KMS-11 (cell line): ENCODE data around the gene SPATC1L.

ENCODE experiments used
- H2AFZ ChIP-seq: fragments of 200-600 bp; sonication (generic); 2 replicates; pipeline ENCODE4 v1.6.1; 2016; ENCODE audit warnings: antibody characterized with exemption, mixed run types, low read depth
- H3K27ac ChIP-seq: fragments of 200-600 bp; sonication (generic); 2 replicates; pipeline ENCODE4 v1.6.1; 2016; ENCODE audit warnings: mild to moderate bottlenecking, mixed run types
- H3K27me3 ChIP-seq: fragments of 200-600 bp; sonication (generic); 2 replicates; pipeline ENCODE4 v1.6.1; 2017; ENCODE audit warnings: mild to moderate bottlenecking, low read depth, mixed run types, moderate library complexity; ENCODE audit not compliant: insufficient read depth
- H3K36me3 ChIP-seq: fragments of 200-600 bp; sonication (generic); 2 replicates; pipeline ENCODE4 v1.6.1; 2017; ENCODE audit warnings: mild to moderate bottlenecking, mixed run types; ENCODE audit not compliant: insufficient read depth
- H3K4me1 ChIP-seq: fragments of 200-600 bp; sonication (generic); 2 replicates; pipeline ENCODE4 v1.6.1; 2016; ENCODE audit warnings: mild to moderate bottlenecking, low read depth, mixed run types; ENCODE audit not compliant: poor library complexity, severe bottlenecking
- H3K4me2 ChIP-seq: fragments of 200-600 bp; sonication (generic); 2 replicates; pipeline ENCODE4 v1.7.0; 2016; ENCODE audit warnings: mild to moderate bottlenecking, mixed run types
- H3K4me3 ChIP-seq: fragments of 200-600 bp; sonication (generic); IDR thresholded peaks from 2 replicates; pipeline ENCODE4 v1.6.1; 2017; ENCODE audit warnings: low read depth, low read length, mixed read lengths; ENCODE audit not compliant: insufficient read depth
- H3K79me2 ChIP-seq: fragments of 200-600 bp; sonication (generic); 2 replicates; pipeline ENCODE4 v1.6.1; 2016; ENCODE audit warnings: low read depth, mixed run types; ENCODE audit not compliant: insufficient read depth
- H3K9ac ChIP-seq: fragments of 200-600 bp; sonication (generic); 2 replicates; pipeline ENCODE4 v1.6.1; 2016; ENCODE audit warnings: mild to moderate bottlenecking, mixed run types
- H4K20me1 ChIP-seq: fragments of 200-600 bp; sonication (generic); 2 replicates; pipeline ENCODE4 v1.6.1; 2016; ENCODE audit warnings: mild to moderate bottlenecking, mixed run types; ENCODE audit not compliant: insufficient read depth
- CTCF ChIP-seq: fragments of 200-600 bp; sonication (generic); conservative IDR thresholded peaks from 2 replicates; pipeline ENCODE4 v1.6.1; 2017; ENCODE audit warnings: low read depth, mild to moderate bottlenecking, antibody characterized with exemption, low read length, moderate library complexity, mixed read lengths

The SPATC1L gene

GRCh38 chr21:46216132-46216747 lies 32.0 kb upstream of the SPATC1L start:
- Histone ChIP-seq H4K20me1 (no peaks in the 10 kb centered on the region), H3K36me3 (no peaks in the 10 kb centered on the region), H3K27ac (no peak overlapping the region), H3K4me3 (no peak overlapping the region), H3K27me3 (no peaks in the 10 kb centered on the region), H2AFZ (no peak overlapping the region), H3K79me2 (no peaks in the 10 kb centered on the region; the same call in 1 of the 2 replicates), H3K9ac (no peak overlapping the region), H3K4me2 (no peak overlapping the region), H3K4me1 (no peaks in the 10 kb centered on the region)
- TF ChIP-seq CTCF, result no peak

GRCh38 chr21:46215436-46216131 lies 31.3 kb upstream of the SPATC1L start:
- H3K9ac ChIP-seq, result no peak overlapping the region
- H3K36me3 ChIP-seq, result no peaks in the 10 kb centered on the region
- no peaks in the 10 kb centered on the region for H3K27me3 ChIP-seq
- no peak overlapping the region for H3K27ac ChIP-seq
- H3K4me2 ChIP-seq, result no peak overlapping the region
- no peaks in the 10 kb centered on the region for H4K20me1 ChIP-seq
- H3K4me1 ChIP-seq, result no peaks in the 10 kb centered on the region
- no peak overlapping the region for H3K4me3 ChIP-seq
- H2AFZ ChIP-seq, result no peak overlapping the region
- no peak for TF ChIP-seq CTCF
- H3K79me2 ChIP-seq, result no peaks in the 10 kb centered on the region; the same call in 1 of the 2 replicates

GRCh38 chr21:46214478-46215340 lies 30.4 kb upstream of the SPATC1L start:
- no peak overlapping the region for H3K4me2 ChIP-seq
- no peak for TF ChIP-seq CTCF
- H3K79me2 ChIP-seq, result no peaks in the 10 kb centered on the region; the same call in 1 of the 2 replicates
- no peaks in the 10 kb centered on the region for H4K20me1 ChIP-seq
- no peak overlapping the region for H3K27ac ChIP-seq
- H3K9ac ChIP-seq, result no peak overlapping the region
- no peaks in the 10 kb centered on the region for H3K36me3 ChIP-seq
- H3K4me1 ChIP-seq, result no peaks in the 10 kb centered on the region
- H3K4me3 ChIP-seq, result no peak overlapping the region
- H2AFZ ChIP-seq, result no peak overlapping the region
- H3K27me3 ChIP-seq, result no peaks in the 10 kb centered on the region

- no peak overlapping the region for H2AFZ ChIP-seq
These were observed 29.5 kb upstream of the SPATC1L start for GRCh38 chr21:46213620-46214286.

More at GRCh38 chr21:46213620-46214286, 29.5 kb upstream of the SPATC1L start:
- H3K4me3 ChIP-seq, result no peak overlapping the region
- no peak overlapping the region for H3K4me2 ChIP-seq
- no peak overlapping the region for H3K27ac ChIP-seq
- TF ChIP-seq CTCF, result no peak
- H3K36me3 ChIP-seq, result no peaks in the 10 kb centered on the region
- H3K27me3 ChIP-seq, result no peaks in the 10 kb centered on the region
- no peaks in the 10 kb centered on the region; the same call in 1 of the 2 replicates for H3K79me2 ChIP-seq
- no peaks in the 10 kb centered on the region for H4K20me1 ChIP-seq
- no peaks in the 10 kb centered on the region for H3K4me1 ChIP-seq
- H3K9ac ChIP-seq, result no peak overlapping the region
